Measurements from ENCODE around the gene KLHL29.

DNA sequence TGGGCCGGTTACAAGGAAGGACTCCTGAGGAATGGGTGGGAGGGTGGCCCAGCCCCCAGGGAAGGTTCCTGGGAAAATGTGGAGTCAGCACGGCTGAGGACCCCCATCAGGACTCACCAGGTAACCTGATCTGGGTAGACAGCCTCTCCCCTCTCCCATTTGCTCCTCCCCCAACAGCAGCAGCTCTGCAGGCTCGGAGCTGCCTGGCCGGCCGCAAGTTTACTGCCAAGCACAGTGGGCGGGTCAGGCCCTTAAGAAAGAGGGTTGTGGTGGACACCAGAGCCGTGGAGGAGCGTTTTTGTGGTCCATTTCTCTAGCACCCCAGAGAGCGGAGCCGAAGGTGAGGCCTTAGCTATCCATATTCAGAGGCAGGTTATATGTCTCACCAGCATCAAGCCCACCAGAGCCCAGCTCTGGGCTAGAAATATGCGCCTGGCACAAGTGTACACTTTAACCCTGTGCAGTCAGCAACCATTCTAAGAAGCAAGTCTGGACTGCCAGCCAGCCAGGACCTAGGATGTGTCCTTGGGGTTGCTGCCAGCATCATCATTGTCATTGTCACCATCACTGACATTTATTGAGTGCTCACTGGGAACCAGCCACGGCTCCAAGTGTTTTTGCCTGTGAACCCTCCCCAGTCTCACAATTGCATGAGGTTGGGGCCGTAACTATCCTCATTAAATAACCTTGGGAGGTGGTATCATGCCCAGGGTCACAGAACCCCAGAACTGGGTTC, 190.1 kb downstream of the KLHL29 start:
- TF ChIP-seq, protein P1, sequence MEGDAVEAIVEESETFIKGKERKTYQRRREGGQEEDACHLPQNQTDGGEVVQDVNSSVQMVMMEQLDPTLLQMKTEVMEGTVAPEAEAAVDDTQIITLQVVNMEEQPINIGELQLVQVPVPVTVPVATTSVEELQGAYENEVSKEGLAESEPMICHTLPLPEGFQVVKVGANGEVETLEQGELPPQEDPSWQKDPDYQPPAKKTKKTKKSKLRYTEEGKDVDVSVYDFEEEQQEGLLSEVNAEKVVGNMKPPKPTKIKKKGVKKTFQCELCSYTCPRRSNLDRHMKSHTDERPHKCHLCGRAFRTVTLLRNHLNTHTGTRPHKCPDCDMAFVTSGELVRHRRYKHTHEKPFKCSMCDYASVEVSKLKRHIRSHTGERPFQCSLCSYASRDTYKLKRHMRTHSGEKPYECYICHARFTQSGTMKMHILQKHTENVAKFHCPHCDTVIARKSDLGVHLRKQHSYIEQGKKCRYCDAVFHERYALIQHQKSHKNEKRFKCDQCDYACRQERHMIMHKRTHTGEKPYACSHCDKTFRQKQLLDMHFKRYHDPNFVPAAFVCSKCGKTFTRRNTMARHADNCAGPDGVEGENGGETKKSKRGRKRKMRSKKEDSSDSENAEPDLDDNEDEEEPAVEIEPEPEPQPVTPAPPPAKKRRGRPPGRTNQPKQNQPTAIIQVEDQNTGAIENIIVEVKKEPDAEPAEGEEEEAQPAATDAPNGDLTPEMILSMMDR (IDR thresholded peaks at IDR 0.05; ENCODE audit: insufficient read depth, low read length): no peak
- TF ChIP-seq, protein P2, sequence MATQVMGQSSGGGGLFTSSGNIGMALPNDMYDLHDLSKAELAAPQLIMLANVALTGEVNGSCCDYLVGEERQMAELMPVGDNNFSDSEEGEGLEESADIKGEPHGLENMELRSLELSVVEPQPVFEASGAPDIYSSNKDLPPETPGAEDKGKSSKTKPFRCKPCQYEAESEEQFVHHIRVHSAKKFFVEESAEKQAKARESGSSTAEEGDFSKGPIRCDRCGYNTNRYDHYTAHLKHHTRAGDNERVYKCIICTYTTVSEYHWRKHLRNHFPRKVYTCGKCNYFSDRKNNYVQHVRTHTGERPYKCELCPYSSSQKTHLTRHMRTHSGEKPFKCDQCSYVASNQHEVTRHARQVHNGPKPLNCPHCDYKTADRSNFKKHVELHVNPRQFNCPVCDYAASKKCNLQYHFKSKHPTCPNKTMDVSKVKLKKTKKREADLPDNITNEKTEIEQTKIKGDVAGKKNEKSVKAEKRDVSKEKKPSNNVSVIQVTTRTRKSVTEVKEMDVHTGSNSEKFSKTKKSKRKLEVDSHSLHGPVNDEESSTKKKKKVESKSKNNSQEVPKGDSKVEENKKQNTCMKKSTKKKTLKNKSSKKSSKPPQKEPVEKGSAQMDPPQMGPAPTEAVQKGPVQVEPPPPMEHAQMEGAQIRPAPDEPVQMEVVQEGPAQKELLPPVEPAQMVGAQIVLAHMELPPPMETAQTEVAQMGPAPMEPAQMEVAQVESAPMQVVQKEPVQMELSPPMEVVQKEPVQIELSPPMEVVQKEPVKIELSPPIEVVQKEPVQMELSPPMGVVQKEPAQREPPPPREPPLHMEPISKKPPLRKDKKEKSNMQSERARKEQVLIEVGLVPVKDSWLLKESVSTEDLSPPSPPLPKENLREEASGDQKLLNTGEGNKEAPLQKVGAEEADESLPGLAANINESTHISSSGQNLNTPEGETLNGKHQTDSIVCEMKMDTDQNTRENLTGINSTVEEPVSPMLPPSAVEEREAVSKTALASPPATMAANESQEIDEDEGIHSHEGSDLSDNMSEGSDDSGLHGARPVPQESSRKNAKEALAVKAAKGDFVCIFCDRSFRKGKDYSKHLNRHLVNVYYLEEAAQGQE (IDR thresholded peaks at IDR 0.05; ENCODE audit: insufficient replicate concordance, low read depth): no peak
- TF ChIP-seq SPI1 (IDR thresholded peaks at IDR 0.05; ENCODE audit: borderline replicate concordance, low read depth) (no peak), POLR2AphosphoS5 (IDR thresholded peaks at IDR 0.05; ENCODE audit: low read depth) (no peak)

Measured in HL-60 (cell line).